SK-N-SH treated with all-trans-retinoic acid at 6 μM for 48 hours (cell line): Measurements from ENCODE around the gene CCDC30.
A peak's percentile ranks its signal among the peaks of the same experiment; 100 is the strongest.

Experiments
- ATAC-seq: fragments of 200-7000 bp; cut with Tn5 transposase; 3 replicates; pipeline ENCODE4 v1.9.1; 2020; ENCODE audit warnings: mild to moderate bottlenecking, moderate library complexity
- ARNTL ChIP-seq: fragments of 450-650 bp; formaldehyde crosslinking; IDR thresholded peaks from 2 replicates; pipeline ENCODE4 v1.5.0; 2020; ENCODE audit warnings: low read depth, mild to moderate bottlenecking, moderate library complexity, borderline replicate concordance
- BACH2 ChIP-seq: fragments of 250-450 bp; sonication (Bioruptor Pico); IDR thresholded peaks from 2 replicates; pipeline ENCODE4 v1.9.0; 2021; ENCODE audit warnings: mild to moderate bottlenecking, borderline replicate concordance
- CREB5 ChIP-seq: fragments of 250-450 bp; sonication (Bioruptor Pico); IDR thresholded peaks from 2 replicates; pipeline ENCODE4 v1.5.1; 2020; ENCODE audit warnings: low read depth, mild to moderate bottlenecking, moderate library complexity
- CSDC2 ChIP-seq: fragments of 250-450 bp; sonication (Bioruptor Pico); IDR thresholded peaks from 2 replicates; pipeline ENCODE4 v1.5.0; 2020; ENCODE audit warnings: mild to moderate bottlenecking, moderate library complexity
- CSRNP3 ChIP-seq: fragments of 250-450 bp; sonication (Bioruptor Pico); IDR thresholded peaks from 2 replicates; pipeline ENCODE4 v1.5.1; 2021; ENCODE audit warnings: mild to moderate bottlenecking, moderate library complexity
- ESRRG ChIP-seq: fragments of 250-450 bp; sonication (Bioruptor Pico); IDR thresholded peaks from 2 replicates; pipeline ENCODE4 v1.6.1; 2021; ENCODE audit warnings: mild to moderate bottlenecking
- GLIS3 ChIP-seq: fragments of 250-450 bp; sonication (Bioruptor Pico); IDR thresholded peaks from 2 replicates; pipeline ENCODE4 v1.5.0; 2020; ENCODE audit warnings: mild to moderate bottlenecking, moderate library complexity
- OSR1 ChIP-seq: fragments of 250-450 bp; sonication (Bioruptor Pico); IDR thresholded peaks from 2 replicates; pipeline ENCODE4 v1.8.0; 2022; ENCODE audit warnings: moderate library complexity, mild to moderate bottlenecking, inconsistent platforms
- PATZ1 ChIP-seq: fragments of 250-450 bp; sonication (Bioruptor Pico); IDR thresholded peaks from 2 replicates; pipeline ENCODE4 v1.8.0; 2020; ENCODE audit warnings: mild to moderate bottlenecking, moderate library complexity, borderline replicate concordance
- RARB ChIP-seq: fragments of 250-450 bp; sonication (Bioruptor Pico); IDR thresholded peaks from 2 replicates; pipeline ENCODE4 v1.8.0; 2021; ENCODE audit warnings: mild to moderate bottlenecking, moderate library complexity
- SNAI2 ChIP-seq: fragments of 250-450 bp; sonication (Bioruptor Pico); IDR thresholded peaks from 2 replicates; pipeline ENCODE4 v1.5.0; 2020; ENCODE audit warnings: mild to moderate bottlenecking, moderate library complexity
- TCF4 ChIP-seq: fragments of 250-450 bp; sonication (Bioruptor Pico); IDR thresholded peaks from 2 replicates; pipeline ENCODE4 v1.8.0; 2021; ENCODE audit warnings: mild to moderate bottlenecking, moderate library complexity, borderline replicate concordance
- TSHZ2 ChIP-seq: fragments of 250-450 bp; sonication (Bioruptor Pico); IDR thresholded peaks from 2 replicates; pipeline ENCODE4 v1.5.0; 2020; ENCODE audit warnings: mild to moderate bottlenecking, moderate library complexity
- ZC3H10 ChIP-seq: fragments of 250-450 bp; sonication (Bioruptor Pico); IDR thresholded peaks from 2 replicates; pipeline ENCODE4 v1.5.1; 2021; ENCODE audit warnings: mild to moderate bottlenecking, moderate library complexity
- ZFP3 ChIP-seq: fragments of 250-450 bp; sonication (Bioruptor Pico); IDR thresholded peaks from 2 replicates; pipeline ENCODE4 v1.5.0; 2020; ENCODE audit warnings: mild to moderate bottlenecking, moderate library complexity
- ZFP30 ChIP-seq: fragments of 450-650 bp; formaldehyde crosslinking; IDR thresholded peaks from 2 replicates; pipeline ENCODE4 v1.5.0; 2022; ENCODE audit warnings: mild to moderate bottlenecking, moderate library complexity
- ZNF565 ChIP-seq: fragments of 450-650 bp; formaldehyde crosslinking; conservative IDR thresholded peaks from 2 replicates; pipeline ENCODE4 v1.5.0; 2020; ENCODE audit warnings: low read depth, mild to moderate bottlenecking, moderate library complexity
- ZNF70 ChIP-seq: fragments of 450-650 bp; formaldehyde crosslinking; IDR thresholded peaks from 2 replicates; pipeline ENCODE4 v1.5.0; 2020; ENCODE audit warnings: mild to moderate bottlenecking, moderate library complexity

CCDC30 gene

GRCh38 chr1:42462828-42463763 lies at the start of gene CCDC30:
CCDC30 (plus strand) TSS chr1:42463286; CDS start chr1:42480552, 17,266 bp downstream.
- no peak for TF ChIP-seq ZFP30 (CRISPR knock-in tag)
- no peak for TF ChIP-seq CSRNP3 (CRISPR knock-in tag)
- no peak for TF ChIP-seq ESRRG (CRISPR knock-in tag)
- TF ChIP-seq ARNTL (CRISPR knock-in tag): no peak
- no peak for TF ChIP-seq CREB5
- no peak for TF ChIP-seq SNAI2 (CRISPR knock-in tag)
- TF ChIP-seq PATZ1 (CRISPR knock-in tag): no peak
- TF ChIP-seq TCF4 (CRISPR knock-in tag): no peak
- TF ChIP-seq TSHZ2 (CRISPR knock-in tag): no peak
- TF ChIP-seq OSR1 (CRISPR knock-in tag): no peak
- no peak for TF ChIP-seq GLIS3 (CRISPR knock-in tag)
- no peak for TF ChIP-seq ZFP3
- TF ChIP-seq ZNF565: no peak
- ATAC-seq: peak; percentile 100

- no peak for ATAC-seq
- TF ChIP-seq ZC3H10 (CRISPR knock-in tag): no peak
- TF ChIP-seq ESRRG (CRISPR knock-in tag): no peak
- no peak for TF ChIP-seq CSDC2 (CRISPR knock-in tag)
- no peak for TF ChIP-seq RARB (CRISPR knock-in tag)
- TF ChIP-seq ZFP30 (CRISPR knock-in tag): no peak
- TF ChIP-seq GLIS3 (CRISPR knock-in tag): no peak
- TF ChIP-seq CREB5: no peak
- TF ChIP-seq ZNF565: no peak
- TF ChIP-seq BACH2 (CRISPR knock-in tag): no peak
- TF ChIP-seq ZNF70 (CRISPR knock-in tag): no peak
These were observed 48.3 kb upstream of the CCDC30 start for GRCh38 chr1:42414551-42415496.

GRCh38 chr1:42417166-42417565 lies 45.9 kb upstream of the CCDC30 start:
- ATAC-seq: no peak

More at GRCh38 chr1:42417166-42417565, 45.9 kb upstream of the CCDC30 start:
- TF ChIP-seq ZNF70 (CRISPR knock-in tag) (no peak), ZC3H10 (CRISPR knock-in tag) (no peak), TCF4 (CRISPR knock-in tag) (no peak), SNAI2 (CRISPR knock-in tag) (no peak), ZFP30 (CRISPR knock-in tag) (no peak), RARB (CRISPR knock-in tag) (no peak), BACH2 (CRISPR knock-in tag) (no peak)
